ENCODE results near the gene OSBPL10. TPM values are rescaled to one million over a fixed set of nuclear protein-coding genes. Genes with fewer than 3 reads are reported as not detected.

Gene OSBPL10
- polyA plus RNA-seq, 6 donors from 2014 or later: 28.7 to 65.6 (median 40.0) TPM

DNA sequence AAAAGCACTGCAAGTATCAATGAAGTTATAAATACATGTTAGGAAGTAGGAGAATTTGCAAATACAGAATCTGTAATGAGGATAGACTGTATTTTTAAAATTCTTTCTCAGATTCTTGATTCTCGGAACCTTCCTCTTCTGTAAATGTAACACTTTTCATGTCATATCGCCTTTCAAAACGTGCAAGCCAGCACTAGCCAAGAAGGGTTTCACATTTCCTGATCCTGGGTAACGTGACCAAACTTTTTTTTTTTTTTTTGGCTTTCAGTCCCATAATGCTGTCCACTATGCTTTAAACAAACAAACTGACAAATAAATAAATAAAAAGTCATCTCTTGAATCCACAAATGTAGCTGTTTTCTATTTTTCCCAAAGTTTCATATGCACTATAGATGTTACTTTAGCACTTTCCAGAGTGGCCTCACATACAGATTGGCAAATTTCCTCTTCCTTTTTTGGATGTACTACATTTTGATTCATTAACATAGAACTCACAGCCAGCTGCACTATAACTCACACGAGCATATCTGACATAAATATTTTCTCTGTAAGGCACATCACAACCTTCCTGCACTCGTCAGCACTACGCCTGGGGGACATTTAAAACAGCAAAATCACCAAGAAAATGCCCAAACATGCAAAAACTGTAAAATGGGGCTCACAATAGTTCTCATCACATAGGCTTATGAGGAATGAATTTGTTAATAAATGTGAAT lies 208.1 kb downstream of the OSBPL10 start:
- H3K27ac Mint-ChIP-seq: peak overlapping the region in 4 of 6 donors; percentile 4 to 86 (median 38)
- no peak for DNase-seq
- H3K27me3 Mint-ChIP-seq: no peaks in the 10 kb centered on the region
- H3K36me3 Mint-ChIP-seq: peaks cover 8 to 20% of the 10 kb centered on the region in 2 donors
- H3K9me3 Mint-ChIP-seq: no peaks in the 10 kb centered on the region
- peaks cover 23 to 37% (median 30%) of the 10 kb centered on the region in 3 donors for H3K4me1 Mint-ChIP-seq
- no peak overlapping the region for H3K4me3 Mint-ChIP-seq
- ATAC-seq (ENCODE audit: low read depth in 2 of 2): no peak

- no peaks in the 10 kb centered on the region for H3K9me3 Mint-ChIP-seq
- H3K27ac Mint-ChIP-seq: peak overlapping the region in 1 of 6 donors; percentile 60
- H3K4me3 Mint-ChIP-seq: no peak overlapping the region
- H3K36me3 Mint-ChIP-seq: peaks cover 8 to 25% of the 10 kb centered on the region in 2 donors
- no peaks in the 10 kb centered on the region for H3K27me3 Mint-ChIP-seq
- peaks cover 20 to 36% (median 28%) of the 10 kb centered on the region in 3 donors for H3K4me1 Mint-ChIP-seq
- ATAC-seq (ENCODE audit: low read depth in 2 of 2) (no peak), DNase-seq (no peak)
These were observed 208.8 kb downstream of the OSBPL10 start for GRCh38 chr3:31772272-31772671.

- Mint-ChIP-seq H3K9me3 (no peaks in the 10 kb centered on the region), H3K36me3 (peaks cover 5 to 26% of the 10 kb centered on the region in 2 donors), H3K27me3 (no peaks in the 10 kb centered on the region), H3K4me3 (no peak overlapping the region), H3K27ac (no peak overlapping the region), H3K4me1 (peaks cover 25 to 40% (median 35%) of the 10 kb centered on the region in 3 donors)
- DNase-seq (no peak), ATAC-seq (ENCODE audit: low read depth in 2 of 2) (no peak)
These were observed 210.2 kb downstream of the OSBPL10 start for GRCh38 chr3:31770822-31771326.

DNA sequence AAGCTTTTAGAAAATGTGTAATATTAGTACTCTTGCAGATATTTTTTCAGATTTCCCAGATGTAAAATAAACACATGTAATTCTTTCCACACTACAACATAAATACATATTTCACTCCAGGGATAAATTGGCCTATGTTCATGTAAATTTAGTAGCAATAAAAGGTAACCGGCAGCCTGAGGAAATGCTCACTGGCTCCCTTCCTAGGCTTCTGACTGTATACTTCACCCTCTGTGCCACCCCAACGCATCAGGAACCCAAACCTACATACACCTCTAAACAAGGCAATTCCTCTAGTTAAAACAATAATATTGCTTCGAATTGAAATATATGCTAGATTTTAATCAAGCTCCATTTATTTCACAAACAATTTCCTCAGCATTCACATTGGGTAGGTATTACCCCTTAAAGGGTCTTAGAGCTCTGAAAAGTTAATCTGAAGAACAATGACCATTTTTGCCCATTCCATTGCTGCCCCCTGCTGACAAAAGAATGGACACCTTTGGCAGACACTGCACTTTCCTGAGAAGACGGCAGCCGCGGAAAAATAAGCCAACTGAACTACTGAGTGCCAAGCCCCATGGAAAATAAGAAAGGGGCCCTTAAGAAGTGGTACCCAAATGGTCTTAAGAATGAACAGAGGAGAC lies 212.5 kb downstream of the OSBPL10 start:
- Mint-ChIP-seq H3K4me1 (peaks cover 29 to 55% (median 38%) of the 10 kb centered on the region in 3 donors), H3K36me3 (peaks cover 0 to 8% of the 10 kb centered on the region in 2 donors), H3K27ac (peak overlapping the region in 3 of 6 donors; percentile 1 to 47 (median 35)), H3K9me3 (no peaks in the 10 kb centered on the region), H3K27me3 (no peaks in the 10 kb centered on the region), H3K4me3 (no peak overlapping the region)
- no peak for ATAC-seq (ENCODE audit: low read depth in 2 of 2)
- DNase-seq: peak; percentile 17

- Mint-ChIP-seq H3K9me3 (no peaks in the 10 kb centered on the region), H3K27me3 (no peaks in the 10 kb centered on the region), H3K36me3 (peaks cover 0 to 8% of the 10 kb centered on the region in 2 donors), H3K27ac (peak overlapping the region in 3 of 6 donors; percentile 83 to 92 (median 85)), H3K4me1 (peaks cover 28 to 55% (median 39%) of the 10 kb centered on the region in 3 donors), H3K4me3 (no peak overlapping the region)
- no peak for DNase-seq
- no peak for ATAC-seq (ENCODE audit: low read depth in 2 of 2)
These were observed 213.1 kb downstream of the OSBPL10 start for GRCh38 chr3:31767920-31768319.

- Mint-ChIP-seq H3K27me3 (no peaks in the 10 kb centered on the region), H3K27ac (peak overlapping the region in 3 of 6 donors; percentile 18 to 85 (median 51)), H3K4me3 (no peak overlapping the region), H3K36me3 (peaks cover 0 to 8% of the 10 kb centered on the region in 2 donors), H3K9me3 (no peaks in the 10 kb centered on the region), H3K4me1 (peaks cover 29 to 64% (median 46%) of the 10 kb centered on the region in 3 donors)
- no peak for ATAC-seq (ENCODE audit: low read depth in 2 of 2)
- no peak for DNase-seq
These were observed 214.4 kb downstream of the OSBPL10 start for GRCh38 chr3:31766669-31767068.

DNA sequence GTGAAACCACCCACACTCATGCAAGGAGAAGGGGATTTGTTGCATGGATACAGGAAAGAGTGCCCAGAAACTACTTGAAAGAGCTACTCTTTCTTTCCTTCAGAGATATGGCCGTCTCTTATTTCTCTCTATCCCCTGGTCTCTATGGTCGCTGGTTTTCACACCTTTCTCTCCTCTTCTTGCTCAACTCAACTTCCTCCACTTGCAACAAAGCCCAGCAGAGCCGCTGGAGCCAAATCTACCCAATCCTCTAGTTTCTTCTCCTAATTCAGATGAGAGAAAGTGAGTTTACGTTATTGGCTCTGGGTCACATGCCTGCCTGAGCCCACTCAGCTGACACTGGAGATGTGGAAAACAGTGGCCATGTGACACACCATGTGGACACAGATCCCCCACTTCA lies 215.2 kb downstream of the OSBPL10 start:
- ATAC-seq (ENCODE audit: low read depth in 2 of 2) (no peak), DNase-seq (no peak)
- H3K27ac Mint-ChIP-seq: peak overlapping the region in 5 of 6 donors; percentile 54 to 89 (median 85)
- peaks cover 0 to 8% of the 10 kb centered on the region in 2 donors for H3K36me3 Mint-ChIP-seq
- peaks cover 29 to 64% (median 47%) of the 10 kb centered on the region in 3 donors for H3K4me1 Mint-ChIP-seq
- H3K4me3 Mint-ChIP-seq: no peak overlapping the region
- H3K9me3 Mint-ChIP-seq: no peaks in the 10 kb centered on the region
- no peaks in the 10 kb centered on the region for H3K27me3 Mint-ChIP-seq

DNA sequence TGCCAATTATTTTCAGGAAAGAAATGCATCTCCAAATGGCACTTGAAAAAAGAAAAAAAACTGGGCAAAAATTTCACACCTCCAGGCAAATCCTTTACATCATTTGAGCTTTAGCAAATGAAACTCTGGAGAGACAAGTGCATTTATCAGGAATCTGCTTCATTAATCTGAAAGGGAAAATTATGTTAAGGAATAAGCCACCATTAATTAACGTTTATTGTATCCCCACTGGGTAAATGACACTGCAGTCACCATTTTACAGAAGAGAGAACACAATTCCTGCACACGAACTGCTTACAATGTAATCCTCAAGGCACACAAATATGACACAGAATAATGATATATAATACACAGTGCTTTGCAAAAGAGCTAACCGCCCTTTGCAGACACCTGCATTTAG lies 217.3 kb downstream of the OSBPL10 start:
- Mint-ChIP-seq H3K4me3 (no peak overlapping the region), H3K27ac (peak overlapping the region in 3 of 6 donors; percentile 9 to 35 (median 32)), H3K4me1 (peaks cover 25 to 74% (median 52%) of the 10 kb centered on the region in 3 donors), H3K9me3 (no peaks in the 10 kb centered on the region), H3K27me3 (no peaks in the 10 kb centered on the region), H3K36me3 (peaks cover 0 to 8% of the 10 kb centered on the region in 2 donors)
- no peak for DNase-seq
- no peak for ATAC-seq (ENCODE audit: low read depth in 2 of 2)

DNA sequence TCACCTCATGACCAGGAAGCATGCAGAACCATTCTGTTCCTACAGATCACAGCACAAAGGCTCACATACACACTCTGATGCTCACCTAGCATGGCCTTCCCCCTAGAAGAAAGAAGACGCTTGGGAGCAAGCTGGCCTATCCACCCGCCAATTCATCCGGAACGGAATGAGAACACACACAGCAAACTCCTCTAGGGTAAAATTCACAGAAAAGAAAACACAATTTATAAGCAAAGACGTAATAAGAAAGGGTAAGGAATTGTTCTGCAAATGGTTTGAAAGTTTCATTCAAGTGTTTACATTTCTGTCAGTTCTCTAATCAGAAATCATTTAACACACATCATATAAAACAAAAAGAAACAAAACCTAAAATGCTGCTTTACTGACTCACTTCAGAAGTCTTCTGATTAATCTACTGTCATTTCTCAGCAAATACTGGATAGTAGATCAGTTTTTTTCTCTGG lies 218.1 kb downstream of the OSBPL10 start:
- Mint-ChIP-seq H3K36me3 (peaks cover 4 to 8% of the 10 kb centered on the region in 2 donors), H3K9me3 (no peaks in the 10 kb centered on the region), H3K4me3 (no peak overlapping the region), H3K4me1 (peaks cover 32 to 80% (median 55%) of the 10 kb centered on the region in 3 donors), H3K27ac (peak overlapping the region in 2 of 6 donors; percentile 32 to 51), H3K27me3 (no peaks in the 10 kb centered on the region)
- ATAC-seq (ENCODE audit: low read depth in 2 of 2) (no peak), DNase-seq (no peak)

DNA sequence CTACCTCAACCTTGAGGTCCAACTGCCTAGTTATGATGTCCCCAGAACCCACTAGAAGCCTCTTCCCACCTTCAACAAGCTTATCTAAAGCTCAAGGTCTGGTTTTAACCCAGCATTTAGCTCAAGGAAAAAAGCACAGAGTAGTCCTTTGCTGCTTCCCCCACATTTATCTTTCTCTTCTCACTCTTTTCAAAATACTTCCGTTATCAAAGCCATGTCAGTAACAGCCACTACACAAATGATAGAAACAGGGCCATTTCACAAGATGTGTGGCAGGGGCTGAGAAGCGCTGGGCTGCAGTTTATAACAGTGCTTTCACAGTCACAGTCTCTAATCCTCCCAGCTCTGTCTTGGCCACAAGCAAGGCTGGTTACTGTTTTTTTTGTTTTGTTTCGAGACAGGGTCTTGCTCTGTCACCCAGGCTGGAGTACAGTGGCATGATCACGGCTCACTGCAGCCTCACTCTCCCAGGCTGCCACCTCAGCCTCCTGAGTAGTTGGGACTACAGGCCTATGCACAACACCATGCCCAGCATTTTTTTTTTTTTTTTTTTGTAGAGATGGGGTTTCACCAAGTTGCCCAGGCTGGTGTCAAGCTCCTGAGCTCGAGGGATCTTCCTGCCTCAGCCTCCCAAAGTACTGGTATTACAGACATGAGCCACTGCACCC lies 218.8 kb downstream of the OSBPL10 start:
- Mint-ChIP-seq H3K4me3 (peak overlapping the region in 1 of 8 donors; percentile 7), H3K4me1 (peaks cover 33 to 81% (median 58%) of the 10 kb centered on the region in 3 donors), H3K27me3 (no peaks in the 10 kb centered on the region), H3K27ac (peak overlapping the region in 4 of 6 donors; percentile 9 to 51 (median 20)), H3K36me3 (peaks cover 2 to 4% of the 10 kb centered on the region in 2 donors), H3K9me3 (no peaks in the 10 kb centered on the region)
- ATAC-seq (ENCODE audit: low read depth in 2 of 2) (no peak), DNase-seq (no peak)

GRCh38 chr3:31760654-31761053 lies 220.4 kb downstream of the OSBPL10 start:
- peaks cover 0 to 14% of the 10 kb centered on the region in 2 donors for H3K36me3 Mint-ChIP-seq
- no peaks in the 10 kb centered on the region for H3K27me3 Mint-ChIP-seq
- peaks cover 42 to 81% (median 65%) of the 10 kb centered on the region in 3 donors for H3K4me1 Mint-ChIP-seq
- H3K9me3 Mint-ChIP-seq: no peaks in the 10 kb centered on the region
- no peak overlapping the region for H3K27ac Mint-ChIP-seq
- ATAC-seq (ENCODE audit: low read depth in 2 of 2): no peak
- no peak overlapping the region for H3K4me3 Mint-ChIP-seq
- DNase-seq: no peak

- Mint-ChIP-seq H3K27ac (peak overlapping the region in 4 of 6 donors; percentile 18 to 87 (median 52)), H3K36me3 (peaks cover 12 to 33% of the 10 kb centered on the region in 2 donors), H3K27me3 (no peaks in the 10 kb centered on the region), H3K4me3 (no peak overlapping the region), H3K9me3 (no peaks in the 10 kb centered on the region), H3K4me1 (peaks cover 34 to 78% (median 61%) of the 10 kb centered on the region in 3 donors)
- DNase-seq (no peak), ATAC-seq (ENCODE audit: low read depth in 2 of 2) (no peak)
These were observed 222.6 kb downstream of the OSBPL10 start for GRCh38 chr3:31758322-31758965.

Measured in naive B cell (primary cell).